ENCODE data around the gene AIFM3.

GRCh38 chr22:20966883-20967696 is at the start of gene AIFM3:
- TF ChIP-seq CTCF (IDR thresholded peaks at IDR 0.05), result no peak
- TF ChIP-seq, protein P1, sequence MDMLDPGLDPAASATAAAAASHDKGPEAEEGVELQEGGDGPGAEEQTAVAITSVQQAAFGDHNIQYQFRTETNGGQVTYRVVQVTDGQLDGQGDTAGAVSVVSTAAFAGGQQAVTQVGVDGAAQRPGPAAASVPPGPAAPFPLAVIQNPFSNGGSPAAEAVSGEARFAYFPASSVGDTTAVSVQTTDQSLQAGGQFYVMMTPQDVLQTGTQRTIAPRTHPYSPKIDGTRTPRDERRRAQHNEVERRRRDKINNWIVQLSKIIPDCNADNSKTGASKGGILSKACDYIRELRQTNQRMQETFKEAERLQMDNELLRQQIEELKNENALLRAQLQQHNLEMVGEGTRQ (IDR thresholded peaks at IDR 0.05), result no peak
- no peak for TF ChIP-seq MAZ (IDR thresholded peaks at IDR 0.05; ENCODE audit: borderline replicate concordance, low read depth, low read length)
- no peak for TF ChIP-seq ELK1 (IDR thresholded peaks at IDR 0.05; ENCODE audit: low read depth, low read length)
- no peak for TF ChIP-seq REST (IDR thresholded peaks at IDR 0.05)
- no peak for TF ChIP-seq JUN (IDR thresholded peaks at IDR 0.05)
- TF ChIP-seq HDAC2 (IDR thresholded peaks at IDR 0.05), result no peak
- TF ChIP-seq NFE2L2 (conservative IDR thresholded peaks at IDR 0.05; ENCODE audit: low read length), result no peak
- no peak for TF ChIP-seq HOXA7 (CRISPR knock-in tag; IDR thresholded peaks at IDR 0.05)
- TF ChIP-seq ZSCAN20 (CRISPR knock-in tag; IDR thresholded peaks at IDR 0.05), result no peak
- no peak for TF ChIP-seq FOSL2 (IDR thresholded peaks at IDR 0.05)
- TF ChIP-seq FOSL2 (CRISPR knock-in tag; IDR thresholded peaks at IDR 0.05), result no peak
- no peak for TF ChIP-seq KDM5A (IDR thresholded peaks at IDR 0.05)
- TF ChIP-seq MYC (IDR thresholded peaks at IDR 0.05; ENCODE audit: borderline replicate concordance, low read length), result no peak
- no peak for TF ChIP-seq ZNF302 (CRISPR knock-in tag; IDR thresholded peaks at IDR 0.05)

Data from A549 (cell line).